ENCODE measurements around the gene CCDC127.
"Not testable (repeated sequence)": the region's sequence is repeated elsewhere in the genome, so short reads cannot be mapped to it uniquely, and the experiment has no call there.

CCDC127 gene

DNA sequence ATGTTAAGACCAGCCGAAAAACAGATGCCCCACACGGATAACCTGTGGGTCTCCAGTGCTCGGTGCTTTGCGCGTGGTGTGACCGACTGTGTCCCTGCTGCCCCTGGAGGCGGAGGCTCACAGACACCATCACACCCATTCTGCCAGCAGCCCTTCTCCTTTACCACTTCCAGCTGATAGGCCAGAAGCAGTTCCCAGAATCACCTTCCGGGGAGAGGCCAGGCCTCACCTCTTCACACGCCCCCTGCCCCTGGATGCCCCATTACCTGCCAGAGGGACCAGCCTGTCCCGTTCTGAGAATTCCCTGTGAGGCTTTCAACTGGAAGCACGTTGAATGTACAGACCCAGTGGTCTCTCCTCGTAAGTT is 48.2 kb downstream of the CCDC127 start:
- DNase-seq: no peak

DNA sequence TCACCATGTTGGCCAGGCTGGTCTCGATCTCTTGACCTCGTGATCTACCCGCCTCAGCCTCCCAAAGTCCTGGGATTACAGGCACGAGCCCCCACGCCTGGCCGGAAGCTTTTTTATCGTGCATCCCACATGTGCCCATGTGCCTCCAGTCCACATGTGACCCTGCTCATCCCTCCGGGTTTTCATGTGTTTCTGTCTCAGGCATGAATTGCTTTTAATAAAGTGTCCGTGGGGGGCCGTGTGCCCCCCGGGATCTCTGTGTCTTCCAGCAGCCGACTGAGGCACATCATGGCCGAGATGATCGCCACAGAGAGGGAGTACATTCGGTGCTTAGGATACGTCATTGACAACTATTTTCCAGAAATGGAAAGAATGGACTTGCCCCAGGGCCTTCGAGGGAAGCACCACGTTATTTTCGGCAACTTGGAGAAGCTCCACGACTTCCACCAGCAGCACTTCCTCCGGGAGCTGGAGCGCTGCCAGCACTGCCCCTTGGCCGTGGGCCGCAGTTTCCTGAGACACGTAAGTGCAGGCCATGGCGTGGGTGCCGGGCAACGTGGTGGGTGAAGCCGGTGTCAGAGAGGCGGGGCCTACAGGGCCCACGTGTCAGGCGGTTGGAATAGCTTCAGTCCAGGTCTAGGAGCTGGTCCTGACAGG is 48.8 kb downstream of the CCDC127 start:
- no peak for DNase-seq

DNA sequence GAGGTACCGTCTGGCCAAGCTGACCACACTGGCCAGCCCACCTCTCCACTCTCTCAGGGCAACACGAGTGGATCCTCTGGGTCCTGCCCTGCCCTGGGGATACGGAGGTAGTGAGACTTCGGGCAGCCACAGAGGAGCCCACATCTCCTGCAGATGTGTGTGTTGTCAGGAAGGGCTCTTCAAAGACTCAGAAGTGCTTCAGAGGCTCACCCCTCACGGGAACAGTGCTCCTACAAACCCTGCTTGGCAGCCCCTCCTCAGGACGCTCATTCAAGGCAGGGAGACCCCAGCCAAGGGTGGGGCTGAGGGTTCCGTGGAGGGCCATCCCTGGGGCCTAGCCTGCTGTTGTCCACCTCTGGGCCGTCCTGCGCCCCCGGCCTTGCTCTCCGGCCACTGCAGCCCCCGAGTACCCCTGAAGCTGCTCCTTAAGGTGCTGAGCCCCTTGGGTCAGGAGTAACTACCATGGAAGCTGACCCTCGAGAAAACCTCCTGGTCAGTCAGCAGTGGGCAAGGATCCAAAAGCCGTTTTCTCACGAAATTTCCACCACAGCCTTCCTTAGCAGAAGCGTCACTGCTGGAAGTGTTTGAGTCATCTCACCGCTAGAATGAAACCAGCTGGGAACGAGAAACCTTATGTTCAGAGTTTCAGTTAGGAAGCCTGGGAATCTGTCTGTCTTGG is 49.8 kb downstream of the CCDC127 start:
- DNase-seq: peak; percentile 12

DNA sequence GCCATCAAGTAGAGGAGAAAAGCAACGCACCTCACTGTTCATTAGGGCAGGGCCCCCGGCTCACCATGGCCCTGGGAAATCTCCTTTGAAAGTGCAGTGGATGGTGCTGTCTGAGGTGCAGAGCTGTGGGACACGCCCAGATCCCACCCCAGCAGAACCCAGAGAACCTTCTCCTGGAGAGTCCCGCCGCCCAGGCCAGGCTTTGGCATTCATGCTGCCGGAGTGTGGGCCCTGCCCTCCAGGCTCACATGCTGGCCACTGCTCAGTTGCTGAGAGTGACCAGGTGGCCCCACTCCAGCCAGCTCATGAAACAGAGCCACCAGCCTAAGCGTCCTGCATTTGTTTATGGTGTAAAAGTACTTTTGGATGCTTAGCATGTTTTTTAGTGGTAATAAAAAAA is 50.4 kb downstream of the CCDC127 start:
- DNase-seq: no peak

DNA sequence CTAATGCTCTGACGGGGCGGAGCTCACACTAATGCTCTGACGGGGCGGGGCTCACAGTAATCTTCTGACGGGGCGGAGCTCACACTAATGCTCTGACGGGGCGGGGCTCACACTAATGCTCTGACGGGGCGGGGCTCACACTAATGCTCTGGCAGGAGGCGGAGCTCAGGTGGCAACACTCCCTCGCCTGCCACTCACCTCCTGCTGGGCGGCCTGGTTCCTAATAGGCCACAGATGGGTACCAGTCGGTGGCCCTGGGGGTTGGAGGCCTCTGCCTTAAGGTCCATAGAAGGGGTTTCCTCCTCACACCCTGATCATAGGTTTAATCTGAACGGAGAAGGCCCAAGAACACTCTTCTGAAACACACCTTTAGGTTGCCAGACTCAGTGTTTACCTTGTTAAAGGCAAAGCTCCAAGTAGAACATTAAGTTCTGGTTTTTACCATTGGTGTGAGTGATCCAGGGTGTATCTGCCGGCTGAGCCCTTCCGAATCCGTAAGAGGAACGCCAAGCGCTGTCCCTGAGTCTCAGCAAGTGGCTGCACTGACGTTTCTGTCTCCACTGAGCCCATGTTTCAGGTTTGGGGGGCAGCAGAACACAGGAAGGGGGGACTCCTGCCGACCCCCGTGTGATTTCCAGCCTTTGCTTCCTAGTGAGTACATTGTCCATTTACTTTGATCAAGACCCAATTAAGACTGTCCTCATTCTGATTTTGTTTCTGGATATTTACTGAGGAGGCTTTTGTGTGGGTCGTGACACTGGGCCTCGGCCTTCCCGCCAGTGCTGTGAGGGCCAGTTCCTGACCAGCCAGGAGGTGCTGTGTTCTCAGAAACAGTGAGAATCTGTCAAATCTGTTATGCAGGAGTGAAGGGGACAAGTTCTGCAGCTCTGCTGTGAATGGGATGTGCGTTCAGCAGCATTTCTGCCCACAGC is 51.2 kb downstream of the CCDC127 start:
- DNase-seq: no peak

DNA sequence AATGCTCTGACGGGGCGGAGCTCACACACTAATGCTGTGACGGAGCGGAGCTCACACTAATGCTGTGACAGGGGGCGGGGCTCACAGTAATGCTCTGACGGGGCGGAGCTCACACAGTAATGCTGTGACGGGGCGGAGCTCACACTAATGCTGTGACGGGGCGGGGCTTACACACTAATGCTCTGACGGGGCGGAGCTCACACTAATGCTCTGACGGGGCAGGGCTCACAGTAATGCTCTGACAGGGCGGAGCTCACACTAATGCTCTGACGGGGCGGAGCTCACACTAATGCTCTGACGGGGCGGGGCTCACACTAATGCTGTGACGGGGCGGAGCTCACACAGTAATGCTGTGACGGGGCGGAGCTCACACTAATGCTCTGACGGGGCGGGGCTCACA is 53.2 kb downstream of the CCDC127 start:
- DNase-seq: not testable (repeated sequence)

DNA sequence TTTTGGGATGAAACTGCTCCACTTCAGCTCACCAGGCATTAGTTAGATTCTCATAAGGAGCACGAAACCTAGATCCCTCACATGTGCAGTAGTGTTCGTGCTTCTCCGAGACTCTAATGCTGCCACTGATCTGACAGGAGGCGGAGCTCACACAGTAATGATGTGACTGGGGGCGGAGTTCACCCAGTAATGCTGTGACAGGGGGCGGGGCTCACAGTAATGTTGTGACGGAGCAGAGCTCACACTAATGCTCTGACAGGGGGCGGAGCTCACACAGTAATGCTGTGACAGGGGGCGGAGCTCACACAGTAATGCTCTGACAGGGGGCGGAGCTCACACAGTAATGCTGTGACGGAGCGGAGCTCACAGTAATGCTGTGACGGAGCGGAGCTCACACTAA is 53.7 kb downstream of the CCDC127 start:
- no peak for DNase-seq

DNA sequence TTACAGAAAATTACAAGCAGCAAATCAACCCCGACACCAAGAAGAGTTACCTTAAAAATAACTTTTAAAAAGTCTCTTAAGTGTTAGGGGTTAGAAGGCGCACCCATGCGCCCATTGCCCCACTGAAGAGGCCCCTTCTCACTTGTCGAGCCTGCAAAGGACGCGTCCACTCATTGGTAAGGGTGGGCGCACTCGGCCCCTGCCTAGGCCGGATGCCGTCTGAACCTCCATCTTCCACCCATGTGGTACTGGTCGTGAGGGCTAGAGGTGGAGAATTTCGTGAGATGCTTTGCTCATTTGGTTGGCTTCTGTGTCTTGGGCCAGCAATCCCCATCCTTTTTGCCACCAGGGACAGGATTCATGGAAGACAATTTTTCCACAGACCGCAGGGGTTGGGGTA is 54.1 kb downstream of the CCDC127 start:
- no peak for DNase-seq

DNA sequence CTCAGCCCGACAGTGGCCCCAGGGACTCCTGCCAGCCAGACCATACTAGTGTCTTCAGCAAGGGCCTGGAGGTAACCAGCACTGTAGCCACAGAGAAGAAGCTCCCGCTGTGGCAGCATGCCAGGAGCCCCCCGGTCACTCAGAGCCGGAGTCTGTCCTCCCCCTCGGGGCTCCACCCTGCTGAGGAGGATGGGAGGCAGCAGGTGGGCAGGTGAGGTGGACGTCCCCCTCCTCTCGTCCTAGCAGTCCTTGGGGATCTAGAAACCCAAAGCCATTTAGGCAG is 54.7 kb downstream of the CCDC127 start:
- no peak for DNase-seq

DNA sequence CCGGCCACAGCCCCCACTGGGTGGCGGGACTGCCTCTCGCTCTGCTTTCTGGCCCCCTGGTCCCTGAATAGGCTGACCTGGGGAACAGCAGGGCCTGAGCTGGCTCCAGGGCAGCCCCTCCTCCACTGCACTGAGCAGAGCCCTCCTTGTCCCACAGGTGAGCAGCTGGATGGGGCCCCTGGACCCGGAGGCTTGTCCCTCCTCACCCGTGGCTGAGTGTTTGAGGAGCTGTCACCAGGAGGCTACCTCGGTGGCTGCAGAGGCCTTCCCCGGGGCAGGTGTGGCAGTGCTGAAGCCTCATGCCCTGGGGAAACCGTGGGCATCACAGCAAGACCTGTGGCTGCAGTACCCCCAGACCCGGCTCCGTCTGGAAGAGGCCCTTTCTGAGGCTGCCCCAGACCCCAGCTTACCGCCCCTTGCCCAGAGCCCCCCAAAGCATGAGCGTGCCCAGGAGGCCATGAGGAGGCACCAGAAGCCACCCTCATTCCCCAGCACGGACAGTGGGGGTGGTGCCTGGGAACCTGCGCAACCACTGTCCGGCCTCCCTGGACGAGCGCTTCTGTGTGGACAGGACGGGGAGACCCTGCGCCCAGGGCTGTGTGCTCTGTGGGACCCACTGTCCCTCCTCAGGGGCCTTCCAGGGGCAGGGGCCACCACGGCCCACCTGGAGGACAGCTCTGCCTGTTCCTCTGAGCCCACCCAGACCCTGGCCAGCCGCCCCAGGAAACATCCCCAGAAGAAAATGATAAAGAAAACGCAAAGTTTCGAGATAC is 55.2 kb downstream of the CCDC127 start:
- no peak for DNase-seq

DNA sequence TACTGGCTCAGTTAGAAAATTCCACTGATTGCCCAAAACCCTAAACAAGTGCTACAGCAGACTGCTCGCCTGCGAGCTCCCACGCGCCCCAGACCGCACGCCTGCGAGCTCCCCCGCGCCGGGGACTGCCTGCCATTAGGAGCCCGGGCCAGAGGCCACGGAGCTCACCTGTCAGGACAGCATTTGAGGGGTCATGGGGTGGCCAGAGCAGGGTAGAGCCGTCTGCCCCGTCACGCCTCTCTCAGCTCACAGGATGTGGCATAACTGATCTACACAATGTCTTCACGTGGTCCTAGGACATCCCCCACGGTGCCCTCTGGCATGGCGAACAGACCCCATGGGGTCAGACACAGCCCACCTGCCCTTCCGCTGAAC is 55.8 kb downstream of the CCDC127 start:
- no peak for DNase-seq

DNA sequence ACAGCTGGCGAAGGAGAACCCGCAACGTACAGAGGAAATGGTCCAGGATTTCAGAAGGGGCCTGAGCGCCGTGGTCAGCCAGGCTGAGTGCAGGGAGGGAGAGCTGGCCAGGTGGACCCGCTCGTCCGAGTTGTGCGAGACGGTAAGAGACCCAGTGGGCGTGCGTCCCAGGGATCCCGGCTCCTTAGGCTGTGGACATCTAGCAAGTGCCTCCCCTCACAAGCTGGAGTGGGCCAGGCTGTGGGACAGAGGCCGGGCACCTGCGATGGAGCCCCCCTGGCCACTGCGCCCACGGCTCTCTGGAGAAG is 56.2 kb downstream of the CCDC127 start:
- DNase-seq: no peak

DNA sequence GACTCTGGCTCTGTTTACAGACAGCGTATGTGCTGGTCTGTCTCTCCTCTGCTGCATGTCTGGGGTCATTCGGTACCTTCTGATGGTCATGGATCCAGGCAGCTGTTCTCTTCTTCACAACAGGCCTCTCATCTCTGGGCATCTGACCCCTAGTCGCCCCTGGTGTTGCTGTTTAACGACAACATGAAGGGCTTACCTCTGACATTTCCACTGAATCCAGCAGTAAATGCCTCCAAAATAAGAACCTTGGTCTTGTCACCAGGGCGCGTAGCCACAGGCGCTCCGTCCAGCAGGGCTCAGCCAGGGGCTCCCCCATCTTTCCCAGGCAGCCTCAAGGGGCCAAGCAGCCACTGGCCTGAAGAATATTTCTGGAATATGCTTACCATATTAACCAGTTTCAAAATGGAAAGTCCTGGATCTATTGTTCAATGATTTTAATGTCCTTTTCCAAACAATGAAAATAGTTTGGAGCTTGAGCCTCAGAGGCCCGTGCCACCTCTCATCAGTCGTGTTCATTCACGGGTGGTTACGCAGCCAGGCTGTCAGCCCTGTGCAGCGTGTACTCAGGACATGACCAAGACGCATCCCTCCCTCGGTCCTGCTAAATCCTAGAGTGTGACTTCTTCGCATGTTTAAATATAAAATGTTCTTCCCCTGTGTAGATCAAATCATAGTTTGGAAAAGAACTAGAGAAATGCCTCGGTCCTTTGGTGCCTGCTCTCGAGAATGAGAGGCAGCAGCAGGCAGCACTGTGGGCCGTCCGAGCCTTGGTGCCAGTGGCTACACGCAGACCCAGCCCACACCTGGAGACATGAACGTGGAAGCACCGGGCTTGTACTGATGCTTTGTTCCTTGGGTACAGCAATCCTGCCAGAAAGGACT is 56.8 kb downstream of the CCDC127 start:
- DNase-seq: no peak

DNA sequence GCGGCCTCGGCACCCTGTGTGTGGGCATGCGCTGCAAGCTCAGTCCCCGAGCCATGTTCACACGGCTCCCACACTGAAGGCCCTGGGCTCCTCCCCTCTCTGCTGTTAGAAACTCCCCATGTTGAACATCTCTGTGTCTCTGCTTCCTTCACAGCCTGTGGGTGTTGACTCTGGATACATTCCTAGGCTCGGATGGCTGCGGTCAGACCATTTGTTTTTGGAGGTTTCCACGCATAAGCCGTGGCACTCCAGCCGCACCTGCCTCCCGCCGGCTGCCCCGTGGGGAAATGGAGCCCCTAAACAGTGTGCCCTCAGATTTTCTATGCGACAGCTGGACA is 57.8 kb downstream of the CCDC127 start:
- DNase-seq: no peak

DNA sequence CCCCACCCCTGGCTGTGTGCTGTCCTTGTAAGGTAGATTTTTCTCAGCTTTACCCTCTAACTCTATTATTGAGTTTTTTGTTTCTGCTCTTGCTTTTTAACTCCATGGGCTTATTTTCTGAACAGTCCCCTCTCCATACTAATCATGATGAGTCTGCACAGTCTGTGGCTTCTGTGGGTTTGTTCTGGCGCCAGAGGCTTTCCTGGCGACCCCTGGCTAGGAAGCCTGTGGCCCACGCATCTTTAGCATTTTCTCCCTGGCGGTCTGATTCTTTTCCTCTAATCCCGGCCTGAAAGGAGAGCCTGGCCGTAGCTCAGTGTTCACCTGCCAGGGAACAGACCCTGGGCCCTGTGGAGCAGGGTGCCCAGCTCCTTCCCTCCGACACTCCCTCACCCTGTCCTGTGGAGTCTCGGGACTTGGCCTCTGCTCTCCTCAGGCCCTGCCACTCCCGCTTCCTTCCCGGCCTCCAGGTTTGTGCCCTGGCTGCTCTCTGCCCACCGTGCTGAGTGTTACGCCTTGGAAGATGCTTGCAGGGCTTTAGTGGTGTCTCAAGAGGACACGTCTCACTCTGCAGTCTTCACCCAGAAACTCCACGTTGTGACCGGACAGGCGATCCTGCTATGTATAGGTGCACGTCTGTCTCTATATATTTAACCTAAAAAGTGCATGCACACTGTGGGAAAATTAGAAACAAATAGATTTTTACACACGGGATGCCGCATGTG is 58.3 kb downstream of the CCDC127 start:
- DNase-seq: no peak

DNA sequence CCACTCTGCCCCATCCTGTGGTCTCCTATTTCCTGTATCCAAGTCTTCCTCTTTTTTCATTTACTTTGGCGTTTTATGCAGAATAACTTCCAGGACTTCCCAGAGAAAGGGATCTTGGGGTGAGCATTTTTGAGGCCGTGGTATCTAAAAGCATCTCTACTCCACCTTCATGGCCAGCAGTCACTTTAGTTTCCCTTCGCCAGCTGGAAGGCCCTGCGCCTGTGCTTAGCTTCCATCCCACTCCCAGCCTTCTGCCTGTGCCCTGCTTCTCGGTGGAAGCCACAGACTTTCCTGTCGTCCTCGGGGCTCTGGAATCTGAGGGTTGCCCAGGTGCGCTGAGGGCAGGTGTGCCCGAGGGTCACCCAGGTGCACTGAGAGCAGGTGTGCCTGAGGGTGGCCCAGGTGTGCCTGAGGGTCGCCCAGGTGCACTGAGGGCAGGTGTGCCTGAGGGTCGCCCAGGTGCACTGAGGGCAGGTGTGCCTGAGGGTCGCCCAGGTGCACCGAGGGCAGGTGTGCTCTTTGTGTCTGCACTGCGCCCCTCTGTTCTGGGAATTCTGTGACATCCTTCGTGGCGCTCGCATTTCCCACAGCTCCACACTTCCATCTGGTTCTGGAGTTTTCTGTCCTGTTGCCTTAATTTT is 59.0 kb downstream of the CCDC127 start:
- no peak for DNase-seq

DNA sequence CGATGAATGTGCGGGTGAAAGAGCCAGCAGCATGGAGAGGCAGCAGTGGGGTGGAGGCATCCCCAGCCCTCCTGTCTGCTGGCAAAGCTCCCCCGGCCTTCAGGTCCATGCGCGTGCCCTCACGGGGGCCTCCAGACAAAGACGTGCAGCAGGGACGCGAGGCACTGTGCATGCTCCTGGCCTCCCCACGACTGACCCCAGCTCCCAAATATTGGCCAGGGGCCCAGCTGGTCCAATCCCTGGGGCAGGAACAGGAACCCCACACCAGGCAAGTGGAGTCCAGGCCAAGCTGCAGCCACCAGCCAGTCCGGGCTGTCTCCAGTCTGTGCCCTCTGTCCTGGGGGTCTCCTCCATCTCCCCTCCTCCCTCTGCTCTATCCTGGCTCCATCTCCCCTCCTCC is 60.2 kb downstream of the CCDC127 start:
- no peak for DNase-seq

DNA sequence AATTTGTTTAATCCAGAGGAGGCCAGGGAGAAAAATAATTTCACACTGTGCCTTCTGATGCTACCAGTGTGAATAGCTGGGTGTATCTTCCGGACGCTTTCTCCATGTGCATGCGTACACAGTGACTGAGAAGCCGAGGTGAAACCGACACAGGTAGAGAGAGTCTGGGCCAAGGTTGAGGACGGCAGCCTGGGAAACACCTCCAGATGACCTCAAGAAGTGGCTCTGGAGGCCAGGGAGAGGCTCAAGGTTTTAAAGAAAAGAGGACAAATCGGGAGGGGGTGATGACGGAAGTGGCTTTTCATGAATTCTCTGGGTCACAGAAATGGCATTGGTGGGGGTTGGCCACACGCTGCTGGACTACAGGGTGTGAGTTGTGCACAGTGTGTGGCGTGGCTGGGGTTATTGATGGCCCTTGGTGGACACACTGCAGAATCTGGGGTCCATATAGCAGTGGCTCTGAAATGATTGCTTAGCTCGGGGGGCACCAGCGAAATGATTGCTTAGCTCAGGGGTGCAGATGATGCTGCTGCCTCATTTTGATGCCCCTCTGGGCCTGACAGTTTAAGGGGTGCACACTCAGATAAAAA is 60.7 kb downstream of the CCDC127 start:
- DNase-seq: no peak

DNA sequence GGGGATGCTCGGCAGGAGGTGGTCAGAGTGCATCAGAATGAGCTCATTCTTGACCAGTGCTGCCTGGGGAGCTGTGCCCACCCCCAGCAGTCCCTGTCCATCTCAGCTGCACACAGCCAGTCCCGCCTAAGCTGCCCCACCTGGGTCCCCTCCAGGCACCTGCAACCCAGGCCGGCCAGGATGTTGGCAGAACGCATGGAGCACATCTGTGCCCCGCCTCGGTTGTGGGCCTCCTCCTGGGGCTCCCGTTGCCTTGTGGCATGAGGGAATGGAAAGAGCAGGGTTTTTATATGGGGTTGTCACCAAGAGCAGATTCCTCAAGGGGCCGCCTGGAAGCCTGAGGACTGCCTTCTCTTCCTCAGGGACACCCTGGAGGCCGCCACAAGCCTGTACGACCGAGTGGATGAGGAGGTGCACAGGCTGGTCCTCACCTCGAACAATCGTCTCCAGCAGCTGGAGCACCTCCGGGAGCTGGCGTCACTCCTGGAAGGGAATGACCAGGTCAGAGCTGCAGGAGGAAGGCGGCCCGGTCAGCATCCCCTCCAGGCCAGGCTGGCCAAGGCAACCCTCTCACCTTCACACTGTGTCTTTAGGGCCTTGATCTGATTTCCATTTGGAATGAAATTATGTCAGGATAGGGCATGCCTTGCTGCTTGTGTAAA is 61.4 kb downstream of the CCDC127 start:
- no peak for DNase-seq

DNA sequence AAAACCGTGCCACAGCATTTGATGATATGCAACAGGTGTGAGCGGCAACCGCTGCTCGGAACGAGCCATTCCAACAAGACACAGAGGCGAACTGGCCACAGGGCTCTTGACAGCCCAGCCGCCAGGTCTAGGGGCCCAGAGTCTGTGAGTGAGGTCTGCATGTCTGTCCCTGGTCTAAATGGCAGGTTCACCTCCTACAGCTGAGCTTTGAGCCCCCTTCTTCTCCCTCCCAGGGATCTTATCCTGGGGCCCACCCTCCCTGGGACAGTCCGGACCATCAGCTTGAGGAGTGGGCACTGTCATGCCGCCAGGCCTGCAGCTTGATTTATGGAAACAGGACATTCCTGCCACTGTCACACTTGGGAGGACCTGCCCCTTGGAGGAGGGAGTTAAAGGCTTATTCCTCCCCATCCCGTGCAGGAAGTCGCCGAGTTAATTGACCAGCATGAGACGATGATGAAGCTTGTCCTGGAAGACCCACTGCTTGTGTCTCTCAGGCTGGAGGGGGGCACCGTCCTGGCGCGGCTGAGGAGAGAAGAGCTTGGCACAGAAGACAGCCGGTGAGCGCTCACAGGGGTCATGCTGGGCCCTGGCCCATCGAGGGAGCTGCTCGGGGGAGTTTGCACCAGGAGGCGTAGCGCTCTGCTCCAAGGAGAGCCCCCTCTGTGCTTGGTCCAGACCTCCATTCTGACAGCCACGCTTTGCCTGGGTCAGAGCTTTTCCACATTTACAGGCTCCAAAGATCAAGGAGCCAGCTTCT is 62.1 kb downstream of the CCDC127 start:
- no peak for DNase-seq

Measured in T1000 (cell line).